Measurements from ENCODE around the gene HAGH.

DNA sequence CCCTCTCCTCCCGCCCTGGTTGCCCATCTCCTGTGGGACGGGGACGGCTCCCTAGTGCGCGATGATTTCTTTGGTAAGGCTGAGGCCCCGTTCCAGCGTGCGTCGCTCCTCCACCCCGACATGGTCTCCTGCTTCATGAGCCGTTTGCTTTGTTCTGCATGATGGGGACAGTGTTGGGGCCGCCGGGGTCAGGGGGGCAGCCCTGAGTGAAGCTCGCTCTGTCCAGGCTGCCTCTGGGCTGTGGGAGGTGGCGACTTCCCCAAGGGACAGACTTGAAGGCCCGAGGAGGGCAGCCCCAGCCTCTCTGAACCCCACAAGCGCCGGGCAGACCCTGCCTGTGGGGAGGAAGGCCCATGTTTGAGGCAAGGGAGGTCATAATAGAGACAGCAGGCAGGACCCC is 67.7 kb downstream of the HAGH start:
- TF ChIP-seq, protein P1, sequence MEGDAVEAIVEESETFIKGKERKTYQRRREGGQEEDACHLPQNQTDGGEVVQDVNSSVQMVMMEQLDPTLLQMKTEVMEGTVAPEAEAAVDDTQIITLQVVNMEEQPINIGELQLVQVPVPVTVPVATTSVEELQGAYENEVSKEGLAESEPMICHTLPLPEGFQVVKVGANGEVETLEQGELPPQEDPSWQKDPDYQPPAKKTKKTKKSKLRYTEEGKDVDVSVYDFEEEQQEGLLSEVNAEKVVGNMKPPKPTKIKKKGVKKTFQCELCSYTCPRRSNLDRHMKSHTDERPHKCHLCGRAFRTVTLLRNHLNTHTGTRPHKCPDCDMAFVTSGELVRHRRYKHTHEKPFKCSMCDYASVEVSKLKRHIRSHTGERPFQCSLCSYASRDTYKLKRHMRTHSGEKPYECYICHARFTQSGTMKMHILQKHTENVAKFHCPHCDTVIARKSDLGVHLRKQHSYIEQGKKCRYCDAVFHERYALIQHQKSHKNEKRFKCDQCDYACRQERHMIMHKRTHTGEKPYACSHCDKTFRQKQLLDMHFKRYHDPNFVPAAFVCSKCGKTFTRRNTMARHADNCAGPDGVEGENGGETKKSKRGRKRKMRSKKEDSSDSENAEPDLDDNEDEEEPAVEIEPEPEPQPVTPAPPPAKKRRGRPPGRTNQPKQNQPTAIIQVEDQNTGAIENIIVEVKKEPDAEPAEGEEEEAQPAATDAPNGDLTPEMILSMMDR (IDR thresholded peaks at IDR 0.05): no peak
- TF ChIP-seq POLR2A (IDR thresholded peaks at IDR 0.05) (no peak), EP300 (IDR thresholded peaks at IDR 0.05) (no peak)
